ENCODE data around the gene SUN2.

Gene SUN2

DNA sequence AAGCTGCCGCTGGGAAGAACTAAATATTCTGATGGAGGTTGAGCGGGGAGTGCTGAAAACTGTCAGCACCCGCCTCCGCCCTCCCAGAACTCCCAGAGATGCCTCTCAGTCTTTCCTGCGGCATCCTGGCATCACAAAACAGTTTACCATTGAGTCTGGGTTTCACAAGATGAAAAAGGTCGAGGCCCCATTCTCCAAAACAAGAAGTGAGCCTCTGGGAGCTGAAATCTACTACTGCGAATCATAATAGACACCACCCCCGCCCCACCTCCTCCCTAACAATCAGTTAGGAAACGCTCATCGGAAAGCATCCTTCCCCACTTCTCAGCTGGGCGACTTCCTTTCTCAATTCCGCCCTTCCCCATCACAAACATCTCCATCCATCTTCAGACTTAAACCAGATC is 1.0 kb downstream of the SUN2 start:
- H3K4me3 ChIP-seq (ENCODE audit: low read length), result peak overlapping the region; percentile 53
- DNase-seq (ENCODE audit: low read depth), result no peak
- TF ChIP-seq CTCF (conservative IDR thresholded peaks at IDR 0.05; ENCODE audit: low read depth, low read length), result no peak

- no peak for TF ChIP-seq CTCF (conservative IDR thresholded peaks at IDR 0.05; ENCODE audit: low read depth, low read length)
- H3K4me3 ChIP-seq (ENCODE audit: low read length), result peak overlapping the region; percentile 20
- no peak for DNase-seq (ENCODE audit: low read depth)
Measured at GRCh38 chr22:38753948-38754750, 1.6 kb downstream of the SUN2 start.

GRCh38 chr22:38751422-38752346 is 4.1 kb downstream of the SUN2 start:
- DNase-seq (ENCODE audit: low read depth), result no peak
- no peak for TF ChIP-seq CTCF (conservative IDR thresholded peaks at IDR 0.05; ENCODE audit: low read depth, low read length)
- H3K4me3 ChIP-seq (ENCODE audit: low read length), result no peak overlapping the region

DNA sequence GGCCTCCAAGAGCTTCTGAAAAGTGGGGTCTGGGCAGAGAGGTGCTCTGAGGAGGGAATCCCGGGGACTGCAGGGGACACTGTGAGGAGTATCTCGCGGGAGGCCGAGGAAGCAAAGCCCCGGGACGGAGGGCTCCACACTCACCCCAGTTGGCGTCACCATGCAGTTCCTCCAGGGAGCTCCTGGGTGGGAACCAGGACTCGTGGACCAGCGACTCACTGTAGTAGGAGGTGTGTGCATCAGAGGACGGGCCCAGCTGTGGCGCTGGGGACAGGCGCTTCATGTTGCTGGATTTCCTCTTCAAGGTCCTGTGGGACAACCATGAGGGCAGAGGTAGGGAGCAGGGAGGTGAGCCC is 4.8 kb downstream of the SUN2 start:
- H3K4me3 ChIP-seq (ENCODE audit: low read length), result no peak overlapping the region
- TF ChIP-seq CTCF (conservative IDR thresholded peaks at IDR 0.05; ENCODE audit: low read depth, low read length), result no peak
- no peak for DNase-seq (ENCODE audit: low read depth)

- TF ChIP-seq CTCF (conservative IDR thresholded peaks at IDR 0.05; ENCODE audit: low read depth, low read length), result no peak
- H3K4me3 ChIP-seq (ENCODE audit: low read length), result no peak overlapping the region
- no peak for DNase-seq (ENCODE audit: low read depth)
Measured at GRCh38 chr22:38750638-38751037, 5.2 kb downstream of the SUN2 start.

DNA sequence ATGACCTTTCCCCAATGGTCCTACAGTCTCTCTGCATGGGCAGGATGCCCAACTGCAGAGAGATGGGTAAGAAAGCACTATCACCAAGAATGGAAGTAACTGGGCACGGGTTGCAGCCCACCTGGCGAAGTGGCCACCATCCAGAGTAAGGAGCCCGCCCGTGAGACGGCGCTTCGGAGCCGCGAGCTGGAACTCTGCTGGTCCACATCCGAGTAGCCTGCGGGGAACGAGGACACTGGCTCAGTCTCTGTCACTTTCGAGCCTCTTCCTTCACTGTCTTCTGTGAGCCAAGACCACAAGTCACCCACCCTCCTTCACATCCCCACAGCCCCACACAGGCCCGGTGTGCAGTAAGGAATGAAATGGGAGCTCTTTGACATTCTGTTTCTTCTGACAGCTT is 5.7 kb downstream of the SUN2 start:
- TF ChIP-seq CTCF (conservative IDR thresholded peaks at IDR 0.05; ENCODE audit: low read depth, low read length), result no peak
- H3K4me3 ChIP-seq (ENCODE audit: low read length), result no peak overlapping the region
- DNase-seq (ENCODE audit: low read depth), result no peak

Data from retinal pigment epithelial cell (primary cell).